Measurements from ENCODE around the gene GNAI2. TPM values are rescaled to one million over a fixed set of nuclear protein-coding genes. Genes with fewer than 3 reads are reported as not detected.

The GNAI2 gene
- total and polyA plus RNA-seq, 12 donors = 109 to 275 (median 166) TPM

DNA sequence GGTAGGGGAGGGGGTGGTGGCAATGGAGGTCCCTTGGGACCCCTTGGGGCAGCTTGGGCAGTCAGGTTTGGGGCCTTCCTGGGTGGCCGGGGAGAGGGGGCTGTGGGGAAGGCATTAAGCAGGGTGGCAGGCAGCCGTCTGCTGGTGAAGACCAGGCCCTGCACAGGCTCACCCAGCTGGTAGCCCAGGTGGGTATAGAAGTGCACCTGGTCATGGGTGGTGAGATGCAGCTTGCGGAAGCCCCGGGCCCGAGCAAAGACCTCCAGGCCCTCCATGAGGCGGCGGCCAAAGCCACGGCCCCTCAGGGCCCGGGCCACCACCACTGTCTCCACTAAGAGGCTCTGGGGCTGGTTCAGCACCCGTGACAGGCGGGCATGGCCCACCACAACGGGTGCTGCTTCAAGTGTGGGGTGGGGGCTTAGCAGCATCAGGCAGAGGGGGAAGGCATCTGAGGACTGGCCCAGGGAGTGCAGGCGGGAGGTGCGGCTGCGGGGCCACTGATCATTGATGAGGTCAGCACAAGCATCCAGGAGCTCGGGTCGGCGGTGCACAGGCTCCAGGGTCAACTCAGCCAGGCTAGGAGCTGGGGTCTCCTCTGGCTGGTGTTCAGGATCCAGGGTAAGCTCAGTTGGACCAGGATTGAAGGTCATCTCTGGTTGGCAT is 60.8 kb downstream of the GNAI2 start:
- Histone ChIP-seq H3K4me1 (replicated peaks in 1 of 2) (peaks cover 25 to 39% of the 10 kb centered on the region in 2 donors), H3K9me3 (replicated peaks in 1 of 3) (no peaks in the 10 kb centered on the region), H3K36me3 (replicated peaks in 1 of 2) (no peaks in the 10 kb centered on the region), H3K27ac (no peak overlapping the region), H3K4me3 (no peak overlapping the region), H3K27me3 (no peaks in the 10 kb centered on the region)
- WGBS, 4 donors = 93 to 94% (median 93%) methylated on average over 2 to 18 of the region's 18 CpGs; no CpG with 5 or more reads in 1 of the 4 donors
- intact Hi-C loops (cut with DNase I) = no loop called here
- no peak for TF ChIP-seq POLR2A (IDR thresholded peaks at IDR 0.05)
- TF ChIP-seq, protein P1, sequence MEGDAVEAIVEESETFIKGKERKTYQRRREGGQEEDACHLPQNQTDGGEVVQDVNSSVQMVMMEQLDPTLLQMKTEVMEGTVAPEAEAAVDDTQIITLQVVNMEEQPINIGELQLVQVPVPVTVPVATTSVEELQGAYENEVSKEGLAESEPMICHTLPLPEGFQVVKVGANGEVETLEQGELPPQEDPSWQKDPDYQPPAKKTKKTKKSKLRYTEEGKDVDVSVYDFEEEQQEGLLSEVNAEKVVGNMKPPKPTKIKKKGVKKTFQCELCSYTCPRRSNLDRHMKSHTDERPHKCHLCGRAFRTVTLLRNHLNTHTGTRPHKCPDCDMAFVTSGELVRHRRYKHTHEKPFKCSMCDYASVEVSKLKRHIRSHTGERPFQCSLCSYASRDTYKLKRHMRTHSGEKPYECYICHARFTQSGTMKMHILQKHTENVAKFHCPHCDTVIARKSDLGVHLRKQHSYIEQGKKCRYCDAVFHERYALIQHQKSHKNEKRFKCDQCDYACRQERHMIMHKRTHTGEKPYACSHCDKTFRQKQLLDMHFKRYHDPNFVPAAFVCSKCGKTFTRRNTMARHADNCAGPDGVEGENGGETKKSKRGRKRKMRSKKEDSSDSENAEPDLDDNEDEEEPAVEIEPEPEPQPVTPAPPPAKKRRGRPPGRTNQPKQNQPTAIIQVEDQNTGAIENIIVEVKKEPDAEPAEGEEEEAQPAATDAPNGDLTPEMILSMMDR (IDR thresholded peaks at IDR 0.05) = no peak
- DNase-seq = no peak

- no peaks in the 10 kb centered on the region for H3K9me3 ChIP-seq (replicated peaks in 1 of 3)
- no peak overlapping the region for H3K4me3 ChIP-seq
- peak in 1 of 7 donors; percentile 55 for DNase-seq
- H3K27me3 ChIP-seq = no peaks in the 10 kb centered on the region
- H3K27ac ChIP-seq = no peak overlapping the region
- H3K36me3 ChIP-seq (replicated peaks in 1 of 2) = no peaks in the 10 kb centered on the region
- intact Hi-C loops (cut with DNase I) = no loop called here
- peaks cover 25 to 44% of the 10 kb centered on the region in 2 donors for H3K4me1 ChIP-seq (replicated peaks in 1 of 2)
- no peak for TF ChIP-seq POLR2A (IDR thresholded peaks at IDR 0.05)
- TF ChIP-seq, protein P1 (IDR thresholded peaks at IDR 0.05) = no peak
- WGBS, 4 donors = 71 to 80% (median 79%) methylated on average over 1 to 2 of the region's 2 CpGs; no CpG with 5 or more reads in 1 of the 4 donors
These were observed 61.4 kb downstream of the GNAI2 start for GRCh38 chr3:50297384-50297775.

DNA sequence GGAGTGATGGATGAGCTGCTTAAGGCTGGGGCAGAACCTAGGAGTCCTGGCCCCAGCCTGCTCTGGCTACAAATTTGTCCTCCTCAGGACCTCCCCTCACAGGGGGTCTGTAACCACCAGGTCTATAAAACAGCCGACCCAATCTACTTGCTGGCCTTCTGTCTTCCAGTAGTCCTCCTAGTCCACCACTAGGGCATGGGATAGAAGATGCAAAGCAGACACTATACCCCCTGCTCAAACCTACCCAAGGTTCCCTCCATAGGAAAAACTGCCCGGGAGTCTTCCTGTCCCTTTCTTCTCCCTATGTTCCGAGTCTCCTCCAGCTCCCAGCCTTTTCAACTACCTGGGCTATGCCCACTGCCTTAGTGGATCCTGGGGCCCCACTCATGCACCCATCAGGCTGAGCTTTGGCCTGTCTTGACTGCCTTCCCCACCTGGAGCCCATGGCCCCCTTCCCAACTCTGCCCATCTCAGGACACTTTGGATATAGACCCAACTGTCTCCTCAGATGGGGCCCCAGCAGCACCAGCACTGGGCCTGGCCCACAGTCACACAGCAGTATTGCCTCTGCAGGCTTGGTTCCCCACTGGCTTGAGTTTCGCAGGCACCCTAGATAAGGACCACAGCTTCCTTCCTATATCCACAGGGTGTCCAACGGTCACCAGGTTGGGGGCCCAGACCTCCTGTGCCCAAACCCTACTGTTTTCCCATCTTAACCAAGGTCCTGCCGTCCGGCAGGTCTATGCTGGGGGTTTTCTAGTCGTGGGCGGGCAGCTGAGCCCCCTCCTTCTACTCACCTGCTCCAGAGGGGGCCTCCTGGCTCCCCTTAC is 62.1 kb downstream of the GNAI2 start:
- no peak for TF ChIP-seq POLR2A (IDR thresholded peaks at IDR 0.05)
- TF ChIP-seq, protein P1 (IDR thresholded peaks at IDR 0.05) = peak in 1 of 6 experiments; percentile 23
- peak in 3 of 7 donors; percentile 24 to 68 (median 40) for DNase-seq
- H3K9me3 ChIP-seq (replicated peaks in 1 of 3) = no peaks in the 10 kb centered on the region
- peak overlapping the region in 1 of 4 donors; percentile 59 for H3K4me3 ChIP-seq
- WGBS, 4 donors = 50 to 60% (median 54%) methylated on average over 7 to 9 of the region's 9 CpGs
- no peaks in the 10 kb centered on the region for H3K27me3 ChIP-seq
- H3K4me1 ChIP-seq (replicated peaks in 1 of 2) = peaks cover 25 to 45% of the 10 kb centered on the region in 2 donors
- peak overlapping the region in 4 of 5 donors; percentile 65 to 95 (median 84) for H3K27ac ChIP-seq
- no peaks in the 10 kb centered on the region for H3K36me3 ChIP-seq (replicated peaks in 1 of 2)
- intact Hi-C loops (cut with DNase I) = no loop called here

Data from adrenal gland (tissue), 12 donors.